Smooth muscle cell (in vitro differentiated cells): ENCODE results near the gene NANOS2. TPM values are rescaled to one million over a fixed set of nuclear protein-coding genes. Genes with fewer than 3 reads are reported as not detected.

Experiments
- DNase-seq: peaks from one replicate; lab custom pipeline; 2025; ENCODE audit not compliant: unreplicated experiment; lab: John Stamatoyannopoulos, UW
- H2AFZ ChIP-seq: fragments of 200-600 bp; sonication (generic); 2 replicates; pipeline ENCODE4 v1.6.0; 2016; ENCODE audit warnings: antibody characterized with exemption, low read depth, mild to moderate bottlenecking
- H3F3A ChIP-seq: fragments of 200-600 bp; sonication (generic); 2 replicates; pipeline ENCODE4 v1.6.0; 2017; ENCODE audit warnings: antibody characterized with exemption, low read depth
- H3K27ac ChIP-seq: fragments of 200-600 bp; sonication (generic); 2 replicates; pipeline ENCODE4 v1.5.1; 2016; ENCODE audit warnings: low read depth, mild to moderate bottlenecking
- H3K27me3 ChIP-seq: fragments of 200-600 bp; sonication (generic); 2 replicates; pipeline ENCODE4 v1.6.1; 2016; ENCODE audit warnings: low read depth, mild to moderate bottlenecking
- H3K36me3 ChIP-seq: fragments of 200-600 bp; sonication (generic); 2 replicates; pipeline ENCODE4 v1.5.1; 2016; ENCODE audit warnings: low read depth
- H3K4me1 ChIP-seq: fragments of 200-600 bp; sonication (generic); 2 replicates; pipeline ENCODE4 v1.5.1; 2016; ENCODE audit warnings: low read depth
- H3K4me2 ChIP-seq: fragments of 200-600 bp; sonication (generic); 2 replicates; pipeline ENCODE4 v1.6.0; 2016; ENCODE audit warnings: mild to moderate bottlenecking
- H3K4me3 ChIP-seq: fragments of 200-600 bp; sonication (generic); 2 replicates; pipeline ENCODE4 v1.5.1; 2016; ENCODE audit warnings: mild to moderate bottlenecking
- H3K79me2 ChIP-seq: fragments of 200-600 bp; sonication (generic); 2 replicates; pipeline ENCODE4 v1.6.0; 2016; ENCODE audit warnings: low read depth, mild to moderate bottlenecking
- H3K9ac ChIP-seq: fragments of 200-600 bp; sonication (generic); 2 replicates; pipeline ENCODE4 v1.6.0; 2016; ENCODE audit warnings: low read depth
- H3K9me3 ChIP-seq: fragments of 200-600 bp; sonication (generic); replicated peaks from 2 replicates; pipeline ENCODE4 v1.5.1; 2016; ENCODE audit warnings: low read depth
- H4K20me1 ChIP-seq: fragments of 200-600 bp; sonication (generic); 2 replicates; pipeline ENCODE4 v1.6.0; 2016; ENCODE audit warnings: low read depth
- CTCF ChIP-seq: fragments of 200-600 bp; sonication (generic); IDR thresholded peaks from 2 replicates; pipeline ENCODE4 v1.5.1; 2017; ENCODE audit warnings: borderline replicate concordance, mild to moderate bottlenecking, antibody characterized with exemption; ENCODE audit not compliant: insufficient read depth, poor library complexity, severe bottlenecking
- WGBS: methylation state at CpG from one replicate; pipeline ENCODE4 v1.1.7; 2016; ENCODE audit warnings: low lambda C conversion rate; 5-methylcytosine and 5-hydroxymethylcytosine counted together
- polyA plus RNA-seq: library from polyadenylated mRNA; unstranded; fragments of >200 nt; fragmentation: Nextera tagmentation; extraction: Ambion mirVana; gene quantifications from 2 replicates; pipeline ENCODE4 v1.2.1, GENCODE V29; 2016
- total RNA-seq: library from RNA; depleted of rRNA; stranded (reverse); fragments of >200 nt; gene quantifications from 2 replicates; pipeline ENCODE4 v1.2.3, GENCODE V29; 2014

Gene NANOS2
- total and polyA plus RNA-seq, 2 experiments from 2014 or later, result not detected

DNA sequence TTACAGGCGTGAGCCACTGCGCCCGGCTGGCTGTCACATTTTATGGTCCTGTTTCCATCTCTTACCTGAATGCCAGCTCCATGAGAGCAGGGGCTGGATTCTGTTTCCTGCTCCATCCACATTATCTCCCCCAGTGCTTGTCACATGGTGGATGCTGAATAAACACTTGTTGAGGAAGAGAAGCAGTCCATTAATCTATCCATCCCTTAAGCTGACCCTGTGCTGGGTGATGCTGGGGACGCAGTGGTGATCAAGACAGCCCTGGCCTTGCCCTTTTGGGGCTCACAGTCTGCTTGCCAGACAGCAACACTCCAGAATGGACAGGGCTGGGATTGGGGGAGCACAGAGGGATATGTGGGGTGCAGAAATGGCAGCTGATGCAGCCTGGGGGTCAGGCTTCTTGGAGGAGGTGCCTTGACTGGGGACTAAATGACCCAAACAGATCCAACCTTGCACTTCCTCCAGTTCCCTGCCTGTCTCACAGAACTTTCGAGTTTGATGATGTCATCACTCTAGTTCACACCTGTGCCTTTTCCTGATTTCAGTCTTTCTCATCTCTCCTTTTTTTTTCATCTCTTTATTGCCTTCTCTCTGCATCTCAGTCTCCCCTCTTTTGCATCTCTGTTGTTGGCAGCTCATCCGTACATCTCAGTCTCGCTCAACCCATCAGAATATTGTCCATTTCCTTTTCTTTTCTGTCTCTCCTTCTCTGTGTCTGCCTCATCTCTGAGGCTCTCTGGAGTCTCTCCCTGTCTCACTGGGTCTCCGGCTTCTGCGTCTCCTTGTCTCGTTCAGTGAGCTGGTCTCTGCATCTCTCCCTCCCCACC is 33.3 kb downstream of the NANOS2 start:
- H4K20me1 ChIP-seq, result peaks cover 23% of the 10 kb centered on the region
- no peaks in the 10 kb centered on the region for H3K27me3 ChIP-seq
- no peaks in the 10 kb centered on the region for H3K36me3 ChIP-seq
- H3K9me3 ChIP-seq, result no peaks in the 10 kb centered on the region
- DNase-seq, result no peak
- no peak for TF ChIP-seq CTCF
- H3K4me3 ChIP-seq, result no peak overlapping the region
- H2AFZ ChIP-seq, result no peak overlapping the region
- no peak overlapping the region for H3K4me2 ChIP-seq
- no peak overlapping the region for H3K9ac ChIP-seq
- peaks cover 24% of the 10 kb centered on the region for H3K4me1 ChIP-seq
- H3K27ac ChIP-seq, result no peak overlapping the region
- peaks cover 18% of the 10 kb centered on the region for H3K79me2 ChIP-seq
- 69% methylated on average over 10 of the region's 10 CpGs for WGBS
- H3F3A ChIP-seq, result no peaks in the 10 kb centered on the region

GRCh38 chr19:45879971-45880370 is 34.6 kb downstream of the NANOS2 start:
- peaks cover 18% of the 10 kb centered on the region for H4K20me1 ChIP-seq
- H3K27me3 ChIP-seq, result no peaks in the 10 kb centered on the region
- TF ChIP-seq CTCF, result no peak
- H3K4me2 ChIP-seq, result no peak overlapping the region
- H3K4me1 ChIP-seq, result peaks cover 23% of the 10 kb centered on the region
- H3F3A ChIP-seq, result no peaks in the 10 kb centered on the region
- H2AFZ ChIP-seq, result no peak overlapping the region
- H3K27ac ChIP-seq, result no peak overlapping the region
- H3K36me3 ChIP-seq, result no peaks in the 10 kb centered on the region
- peaks cover 13% of the 10 kb centered on the region for H3K79me2 ChIP-seq
- no peak for DNase-seq
- no peaks in the 10 kb centered on the region for H3K9me3 ChIP-seq
- no peak overlapping the region for H3K9ac ChIP-seq
- 82% methylated on average over 2 of the region's 2 CpGs for WGBS
- H3K4me3 ChIP-seq, result no peak overlapping the region

- H3K9ac ChIP-seq, result no peak overlapping the region
Measured at GRCh38 chr19:45879055-45879454, 35.5 kb downstream of the NANOS2 start.

More at GRCh38 chr19:45879055-45879454, 35.5 kb downstream of the NANOS2 start:
- 87% methylated on average over 8 of the region's 8 CpGs for WGBS
- Histone ChIP-seq H3F3A (no peaks in the 10 kb centered on the region), H3K79me2 (peaks cover 5% of the 10 kb centered on the region), H3K4me3 (no peak overlapping the region), H3K4me2 (no peak overlapping the region), H2AFZ (no peak overlapping the region), H3K4me1 (peaks cover 22% of the 10 kb centered on the region), H3K27me3 (no peaks in the 10 kb centered on the region), H3K9me3 (no peaks in the 10 kb centered on the region), H3K36me3 (no peaks in the 10 kb centered on the region), H3K27ac (no peak overlapping the region), H4K20me1 (peaks cover 9% of the 10 kb centered on the region)
- TF ChIP-seq CTCF, result no peak
- no peak for DNase-seq
